ENCODE measurements around the gene DGCR2.

DNA sequence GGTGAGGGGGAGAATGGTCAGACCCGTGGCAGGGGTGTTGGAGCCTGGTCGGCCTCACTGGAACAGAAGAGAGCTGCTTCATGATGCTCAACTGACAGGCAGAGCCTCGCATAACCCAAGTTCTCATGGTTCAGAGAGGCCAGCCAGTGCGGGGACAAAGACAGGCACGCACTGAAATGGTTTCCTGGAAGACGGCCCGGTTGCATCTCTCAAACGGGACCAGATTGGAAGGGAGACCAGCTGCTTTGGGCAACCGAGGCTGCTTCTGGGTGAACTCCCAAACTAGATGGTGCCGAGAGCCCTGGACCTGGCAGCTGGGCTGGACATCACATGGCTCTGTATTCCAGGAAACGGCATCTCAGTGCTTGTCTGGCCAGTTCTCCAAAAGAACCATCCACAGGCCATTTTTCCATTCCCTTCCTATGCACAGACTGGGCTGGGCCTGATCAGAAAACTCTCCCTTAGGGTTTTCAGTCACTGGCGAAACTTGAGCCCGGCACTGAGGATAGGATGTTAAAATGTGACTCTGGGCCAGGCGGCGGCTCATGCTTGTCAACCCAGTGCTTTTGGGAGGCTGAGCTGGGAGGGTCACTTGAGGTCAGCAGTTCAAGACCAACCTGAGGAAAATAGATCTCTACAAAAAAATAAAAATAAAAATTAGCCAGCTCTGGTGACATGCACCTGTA lies 106.0 kb downstream of the DGCR2 start:
- TF ChIP-seq, protein P1, sequence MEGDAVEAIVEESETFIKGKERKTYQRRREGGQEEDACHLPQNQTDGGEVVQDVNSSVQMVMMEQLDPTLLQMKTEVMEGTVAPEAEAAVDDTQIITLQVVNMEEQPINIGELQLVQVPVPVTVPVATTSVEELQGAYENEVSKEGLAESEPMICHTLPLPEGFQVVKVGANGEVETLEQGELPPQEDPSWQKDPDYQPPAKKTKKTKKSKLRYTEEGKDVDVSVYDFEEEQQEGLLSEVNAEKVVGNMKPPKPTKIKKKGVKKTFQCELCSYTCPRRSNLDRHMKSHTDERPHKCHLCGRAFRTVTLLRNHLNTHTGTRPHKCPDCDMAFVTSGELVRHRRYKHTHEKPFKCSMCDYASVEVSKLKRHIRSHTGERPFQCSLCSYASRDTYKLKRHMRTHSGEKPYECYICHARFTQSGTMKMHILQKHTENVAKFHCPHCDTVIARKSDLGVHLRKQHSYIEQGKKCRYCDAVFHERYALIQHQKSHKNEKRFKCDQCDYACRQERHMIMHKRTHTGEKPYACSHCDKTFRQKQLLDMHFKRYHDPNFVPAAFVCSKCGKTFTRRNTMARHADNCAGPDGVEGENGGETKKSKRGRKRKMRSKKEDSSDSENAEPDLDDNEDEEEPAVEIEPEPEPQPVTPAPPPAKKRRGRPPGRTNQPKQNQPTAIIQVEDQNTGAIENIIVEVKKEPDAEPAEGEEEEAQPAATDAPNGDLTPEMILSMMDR (IDR thresholded peaks at IDR 0.05) = no peak
- TF ChIP-seq POLR2A (IDR thresholded peaks at IDR 0.05) (no peak), POLR2AphosphoS5 (IDR thresholded peaks at IDR 0.05) (no peak)
